Measurements from ENCODE around the gene GMDS.

GRCh38 chr6:1612299-1612973 lies 633.0 kb downstream of the GMDS start:
- TF ChIP-seq, protein P1, sequence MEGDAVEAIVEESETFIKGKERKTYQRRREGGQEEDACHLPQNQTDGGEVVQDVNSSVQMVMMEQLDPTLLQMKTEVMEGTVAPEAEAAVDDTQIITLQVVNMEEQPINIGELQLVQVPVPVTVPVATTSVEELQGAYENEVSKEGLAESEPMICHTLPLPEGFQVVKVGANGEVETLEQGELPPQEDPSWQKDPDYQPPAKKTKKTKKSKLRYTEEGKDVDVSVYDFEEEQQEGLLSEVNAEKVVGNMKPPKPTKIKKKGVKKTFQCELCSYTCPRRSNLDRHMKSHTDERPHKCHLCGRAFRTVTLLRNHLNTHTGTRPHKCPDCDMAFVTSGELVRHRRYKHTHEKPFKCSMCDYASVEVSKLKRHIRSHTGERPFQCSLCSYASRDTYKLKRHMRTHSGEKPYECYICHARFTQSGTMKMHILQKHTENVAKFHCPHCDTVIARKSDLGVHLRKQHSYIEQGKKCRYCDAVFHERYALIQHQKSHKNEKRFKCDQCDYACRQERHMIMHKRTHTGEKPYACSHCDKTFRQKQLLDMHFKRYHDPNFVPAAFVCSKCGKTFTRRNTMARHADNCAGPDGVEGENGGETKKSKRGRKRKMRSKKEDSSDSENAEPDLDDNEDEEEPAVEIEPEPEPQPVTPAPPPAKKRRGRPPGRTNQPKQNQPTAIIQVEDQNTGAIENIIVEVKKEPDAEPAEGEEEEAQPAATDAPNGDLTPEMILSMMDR (IDR thresholded peaks at IDR 0.05): no peak
- no peak for TF ChIP-seq POLR2A (IDR thresholded peaks at IDR 0.05)
